ENCODE measurements around the gene PRKCQ. TPM values are rescaled to one million over a fixed set of nuclear protein-coding genes. Genes with fewer than 3 reads are reported as not detected.

The PRKCQ gene
- total and polyA plus RNA-seq, 2 of the 4 experiments (the other 2 are of a cell fraction): under 0.01 to 0.03 TPM

DNA sequence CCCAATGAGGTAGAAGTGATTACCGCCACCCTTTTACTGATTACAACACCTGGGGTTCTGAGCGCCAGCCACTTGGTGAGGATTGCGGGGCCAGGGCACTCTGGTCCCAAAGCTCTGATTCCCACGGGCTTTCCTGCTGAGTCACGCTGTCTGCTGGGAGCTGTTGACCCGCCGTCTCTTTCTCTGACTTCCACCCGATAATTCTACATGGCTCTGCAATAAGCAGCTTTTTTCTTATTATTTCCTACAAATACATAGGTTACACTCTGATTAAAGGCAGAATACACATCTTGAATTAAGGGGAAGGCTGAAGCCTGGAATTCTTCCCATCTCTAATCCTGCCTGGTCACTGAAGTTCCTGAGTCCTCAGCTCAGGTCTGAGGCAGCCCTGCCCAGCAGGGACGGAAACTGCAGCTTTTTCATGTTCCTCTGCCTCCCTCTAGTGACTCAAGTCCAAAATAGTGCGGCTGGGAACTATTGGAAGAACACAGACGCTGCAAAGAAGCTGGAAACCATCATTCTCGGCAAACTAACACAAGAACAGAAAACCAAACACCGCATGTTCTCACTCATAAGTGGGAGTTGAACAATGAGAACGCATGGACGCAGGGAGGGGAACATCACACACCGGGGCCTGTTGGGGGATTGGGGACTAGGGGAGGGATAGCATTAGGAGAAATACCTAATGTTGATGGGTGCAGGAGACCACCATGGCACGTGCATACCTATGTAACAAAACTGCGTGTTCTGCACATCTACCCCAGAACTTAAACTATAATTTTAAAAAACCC is 178.3 kb downstream of the PRKCQ start:
- H3K27ac ChIP-seq (ENCODE audit: insufficient read depth, low read length): peak overlapping the region; percentile 46; the same call in 1 of the 2 replicates
- POLR2A ChIA-PET (ENCODE audit: unreplicated experiment): interaction anchor here (0.6 to 1.5 kb wide), 3 partner anchors 199 to 519 kb away, joined by 3 to 19 read pairs (median 3); partner anchors contain the start of gene PFKFB3
- H3K9ac ChIP-seq (ENCODE audit: low read depth, low read length): peak overlapping the region; percentile 20
- peak overlapping the region; percentile 98; the same call in 1 of the 2 replicates for H3K4ac ChIP-seq (ENCODE audit: low read depth, low read length)
- no peak overlapping the region; the same call in 1 of the 2 replicates for H4K91ac ChIP-seq (ENCODE audit: insufficient read depth, low read depth, low read length)
- in situ Hi-C loops (cut with MboI; ENCODE audit: low sequenced_read_pairs): no loop called here
- CTCF ChIA-PET: interaction anchor here (0.6 to 3.8 kb wide), 36 partner anchors 9 to 996 kb away, joined by 3 to 42 read pairs (median 4); partner anchors contain the start of gene PFKFB3
- peak overlapping the region in 1 of 2 experiments; percentile 52; a peak in 1 of 4 replicates for H4K8ac ChIP-seq (ENCODE audit: low read depth in 2 of 2, low read length in 2 of 2)
- peaks cover 18% of the 10 kb centered on the region for H3K9me1 ChIP-seq (ENCODE audit: insufficient read depth, low read length)
- peak overlapping the region; percentile 42 for H3K4me2 ChIP-seq (ENCODE audit: low read depth, low read length)
- no peaks in the 10 kb centered on the region for H3K9me3 ChIP-seq (ENCODE audit: control insufficient read depth, insufficient read depth, low read length)
- peak; percentile 86 for ATAC-seq (ENCODE audit: low read depth)
- no peak overlapping the region for H3K23ac ChIP-seq (ENCODE audit: low read depth, low read length)
- no peaks in the 10 kb centered on the region for H4K20me1 ChIP-seq (ENCODE audit: insufficient read depth, low read length)
- 18% methylated on average over 4 of the region's 18 CpGs; no CpG with 5 or more reads in 1 of the 2 experiments for WGBS, 2 experiments (ENCODE audit: extremely low coverage in 2 of 2, insufficient read length in 1 of 2)
- peak; percentile 92 for DNase-seq
- H3K79me1 ChIP-seq (ENCODE audit: low read depth in 1 of 2, low read length in 2 of 2): peaks cover 4 to 11% of the 10 kb centered on the region in 2 experiments
- peak overlapping the region; percentile 71 for H2BK120ac ChIP-seq (ENCODE audit: low read depth, low read length)
- peak overlapping the region; percentile 45; the same call in 1 of the 3 replicates for H2BK15ac ChIP-seq (ENCODE audit: low read depth, low read length)
- no TSS peak for BruUV-seq (replicated peaks)
- H3K14ac ChIP-seq (replicated peaks; ENCODE audit: low read depth, low read length): no peak overlapping the region
- H3K36me3 ChIP-seq (ENCODE audit: control insufficient read depth, insufficient read depth, low read length): no peaks in the 10 kb centered on the region
- peak overlapping the region; percentile 38 for H2AFZ ChIP-seq (replicated peaks; ENCODE audit: low read length, poor library complexity)
- H2AK5ac ChIP-seq (ENCODE audit: low read depth, low read length): no peak overlapping the region
- no peaks in the 10 kb centered on the region; the same call in 1 of the 2 replicates for H3K27me3 ChIP-seq (ENCODE audit: control insufficient read depth, insufficient read depth, low read length)
- H3K4me3 ChIP-seq (ENCODE audit: insufficient read depth, low read depth, low read length): peak overlapping the region; percentile 3; the same call in 1 of the 2 replicates
- H3K4me1 ChIP-seq (ENCODE audit: control insufficient read depth, insufficient read depth, low read length): peaks cover 19% of the 10 kb centered on the region
- no peak overlapping the region for H4K5ac ChIP-seq (ENCODE audit: low read depth, low read length)
- peak overlapping the region; percentile 83; the same call in 1 of the 2 replicates for H3K56ac ChIP-seq (ENCODE audit: extremely low read depth, insufficient read depth, low read length)
- dilution Hi-C loops (cut with HindIII; ENCODE audit: low sequenced_read_pairs, unreplicated experiment): no loop called here
- peak overlapping the region; percentile 58 for H2BK20ac ChIP-seq (ENCODE audit: low read depth, low read length)
- intact Hi-C loops (cut with micrococcal nuclease): loop anchor here (1.0 to 2.0 kb wide), 6 partner anchors 199 to 453 kb away; partner anchors contain the start of gene PFKFB3
- H3K18ac ChIP-seq (ENCODE audit: low read depth, low read length): 0 out of 2 replicates have a peak overlapping the region, but pooled peaks have one; percentile 14
- peak overlapping the region; percentile 70 for H2BK5ac ChIP-seq (ENCODE audit: low read depth, low read length, poor library complexity, severe bottlenecking)
- no peak overlapping the region for H2AK9ac ChIP-seq (replicated peaks; ENCODE audit: low read depth, low read length, poor library complexity)
- TF ChIP-seq MAFK (IDR thresholded peaks at IDR 0.05; ENCODE audit: low read depth, low read length): peak; percentile 76
- peak; percentile 58; the same call in 1 of the 2 replicates for TF ChIP-seq FOS (IDR thresholded peaks at IDR 0.05; ENCODE audit: low read depth, low read length)
- TF ChIP-seq, protein P1, sequence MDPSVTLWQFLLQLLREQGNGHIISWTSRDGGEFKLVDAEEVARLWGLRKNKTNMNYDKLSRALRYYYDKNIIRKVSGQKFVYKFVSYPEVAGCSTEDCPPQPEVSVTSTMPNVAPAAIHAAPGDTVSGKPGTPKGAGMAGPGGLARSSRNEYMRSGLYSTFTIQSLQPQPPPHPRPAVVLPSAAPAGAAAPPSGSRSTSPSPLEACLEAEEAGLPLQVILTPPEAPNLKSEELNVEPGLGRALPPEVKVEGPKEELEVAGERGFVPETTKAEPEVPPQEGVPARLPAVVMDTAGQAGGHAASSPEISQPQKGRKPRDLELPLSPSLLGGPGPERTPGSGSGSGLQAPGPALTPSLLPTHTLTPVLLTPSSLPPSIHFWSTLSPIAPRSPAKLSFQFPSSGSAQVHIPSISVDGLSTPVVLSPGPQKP (IDR thresholded peaks at IDR 0.05; ENCODE audit: borderline replicate concordance, low read depth, low read length): no peak
- no peak; the same call in 1 of the 2 replicates for TF ChIP-seq MXI1 (IDR thresholded peaks at IDR 0.05; ENCODE audit: borderline replicate concordance, low read depth, low read length)
- TF ChIP-seq RCOR1 (IDR thresholded peaks at IDR 0.05; ENCODE audit: insufficient replicate concordance, low read length): no peak
- no peak for TF ChIP-seq RFX5 (IDR thresholded peaks at IDR 0.05; ENCODE audit: low read depth, low read length)
- TF ChIP-seq CHD1 (IDR thresholded peaks at IDR 0.05; ENCODE audit: low read depth, low read length): no peak
- TF ChIP-seq BHLHE40 (IDR thresholded peaks at IDR 0.05; ENCODE audit: low read depth, low read length): no peak
- peak; percentile 91 for TF ChIP-seq RAD21 (IDR thresholded peaks at IDR 0.05; ENCODE audit: low read length)
- peak; percentile 97 for TF ChIP-seq NFE2L2 (IDR thresholded peaks at IDR 0.05; ENCODE audit: low read depth, low read length)
- 0 out of 2 replicates have a peak, but pooled peaks have one; percentile 49 for TF ChIP-seq MAZ (IDR thresholded peaks at IDR 0.05; ENCODE audit: borderline replicate concordance, low read depth, low read length)
- TF ChIP-seq CEBPB (IDR thresholded peaks at IDR 0.05; ENCODE audit: low read depth, low read length): no peak
- TF ChIP-seq, protein P2, sequence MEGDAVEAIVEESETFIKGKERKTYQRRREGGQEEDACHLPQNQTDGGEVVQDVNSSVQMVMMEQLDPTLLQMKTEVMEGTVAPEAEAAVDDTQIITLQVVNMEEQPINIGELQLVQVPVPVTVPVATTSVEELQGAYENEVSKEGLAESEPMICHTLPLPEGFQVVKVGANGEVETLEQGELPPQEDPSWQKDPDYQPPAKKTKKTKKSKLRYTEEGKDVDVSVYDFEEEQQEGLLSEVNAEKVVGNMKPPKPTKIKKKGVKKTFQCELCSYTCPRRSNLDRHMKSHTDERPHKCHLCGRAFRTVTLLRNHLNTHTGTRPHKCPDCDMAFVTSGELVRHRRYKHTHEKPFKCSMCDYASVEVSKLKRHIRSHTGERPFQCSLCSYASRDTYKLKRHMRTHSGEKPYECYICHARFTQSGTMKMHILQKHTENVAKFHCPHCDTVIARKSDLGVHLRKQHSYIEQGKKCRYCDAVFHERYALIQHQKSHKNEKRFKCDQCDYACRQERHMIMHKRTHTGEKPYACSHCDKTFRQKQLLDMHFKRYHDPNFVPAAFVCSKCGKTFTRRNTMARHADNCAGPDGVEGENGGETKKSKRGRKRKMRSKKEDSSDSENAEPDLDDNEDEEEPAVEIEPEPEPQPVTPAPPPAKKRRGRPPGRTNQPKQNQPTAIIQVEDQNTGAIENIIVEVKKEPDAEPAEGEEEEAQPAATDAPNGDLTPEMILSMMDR (conservative IDR thresholded peaks at IDR 0.05; ENCODE audit: low read depth, low read length): peak; percentile 83
- TF ChIP-seq SMC3 (IDR thresholded peaks at IDR 0.05; ENCODE audit: low read depth, low read length): peak; percentile 87
